ENCODE measurements around the gene HSPA8.

Gene HSPA8

DNA sequence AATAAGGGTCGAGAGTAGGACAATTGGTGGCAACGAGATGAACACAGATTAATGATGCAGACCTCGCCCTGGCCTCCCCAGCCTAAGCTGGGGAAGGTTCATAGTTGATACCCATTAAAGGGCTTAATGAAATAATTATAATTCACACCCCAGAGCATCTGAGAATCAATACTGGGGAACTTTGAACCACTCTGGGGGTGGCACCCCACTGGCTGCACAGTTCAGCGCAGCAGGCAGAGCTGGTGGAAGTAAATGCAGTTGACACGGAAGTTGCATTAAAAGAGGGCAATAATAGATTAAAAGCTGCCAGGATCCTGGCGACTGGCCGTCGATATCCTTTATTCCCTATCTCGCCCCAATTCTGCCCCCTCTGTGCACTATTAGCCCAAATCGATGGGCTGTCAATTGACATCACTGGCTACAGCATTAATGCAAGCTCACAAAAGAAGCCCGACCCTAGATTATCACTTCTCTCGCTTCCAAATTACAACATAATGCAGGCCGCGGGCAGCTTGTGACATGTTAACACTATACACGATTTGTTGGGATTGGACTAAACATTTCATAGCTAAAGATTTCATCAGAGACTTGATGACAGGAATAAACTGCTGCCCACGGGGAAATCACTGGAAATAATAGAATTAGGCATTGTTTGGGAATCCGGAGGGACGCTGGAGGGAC lies 14.5 kb downstream of the HSPA8 start:
- Mint-ChIP-seq H3K9me3 (no peaks in the 10 kb centered on the region), H3K27ac (no peak overlapping the region), H3K27me3 (ENCODE audit: low read depth) (peaks cover 11% of the 10 kb centered on the region), H3K4me3 (no peak overlapping the region), H3K36me3 (ENCODE audit: low read depth) (no peaks in the 10 kb centered on the region), H3K4me1 (ENCODE audit: low read depth) (no peaks in the 10 kb centered on the region)
- DNase-seq (ENCODE audit: low spot score), result no peak

DNA sequence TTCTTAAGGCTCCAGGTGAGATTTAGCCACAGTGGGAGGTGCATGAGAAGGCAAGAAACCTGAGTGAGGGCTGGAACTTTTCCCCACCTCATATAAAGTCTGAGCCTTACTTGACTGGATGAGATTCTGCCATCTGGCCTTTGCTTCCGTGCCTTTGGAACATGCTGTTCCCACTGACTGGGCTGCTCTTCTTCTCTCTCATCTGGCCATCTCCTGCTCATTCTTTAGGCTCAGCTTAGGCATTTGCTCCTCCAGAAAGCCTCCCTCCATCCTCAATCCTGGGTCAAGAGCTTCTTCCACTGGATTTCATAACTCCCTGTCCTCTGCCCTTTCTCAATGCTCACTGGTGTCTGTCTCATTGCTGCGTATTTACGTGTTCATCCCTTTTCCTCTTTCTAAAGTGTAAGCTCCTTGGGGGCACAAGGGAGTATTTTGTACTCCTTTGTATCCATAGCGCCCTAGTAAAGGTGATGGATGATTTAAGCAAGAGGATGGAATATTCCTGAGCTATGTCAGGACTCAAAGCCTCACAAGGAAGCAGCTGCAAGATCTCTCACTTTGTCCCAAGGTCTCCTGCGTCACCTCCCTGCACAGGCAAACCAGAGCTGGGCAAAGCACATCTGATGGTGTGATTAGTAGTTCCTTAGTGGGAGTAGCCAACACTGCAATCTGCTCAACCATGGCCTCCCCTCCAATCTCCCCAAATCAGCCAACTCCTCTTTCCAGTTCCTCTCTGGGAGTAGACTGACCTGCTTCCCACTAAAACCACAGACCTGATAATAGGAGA lies 15.3 kb downstream of the HSPA8 start:
- H3K27ac Mint-ChIP-seq, result no peak overlapping the region
- DNase-seq (ENCODE audit: low spot score), result no peak
- H3K36me3 Mint-ChIP-seq (ENCODE audit: low read depth), result no peaks in the 10 kb centered on the region
- no peaks in the 10 kb centered on the region for H3K4me1 Mint-ChIP-seq (ENCODE audit: low read depth)
- no peaks in the 10 kb centered on the region for H3K9me3 Mint-ChIP-seq
- peaks cover 11% of the 10 kb centered on the region for H3K27me3 Mint-ChIP-seq (ENCODE audit: low read depth)
- H3K4me3 Mint-ChIP-seq, result no peak overlapping the region

DNA sequence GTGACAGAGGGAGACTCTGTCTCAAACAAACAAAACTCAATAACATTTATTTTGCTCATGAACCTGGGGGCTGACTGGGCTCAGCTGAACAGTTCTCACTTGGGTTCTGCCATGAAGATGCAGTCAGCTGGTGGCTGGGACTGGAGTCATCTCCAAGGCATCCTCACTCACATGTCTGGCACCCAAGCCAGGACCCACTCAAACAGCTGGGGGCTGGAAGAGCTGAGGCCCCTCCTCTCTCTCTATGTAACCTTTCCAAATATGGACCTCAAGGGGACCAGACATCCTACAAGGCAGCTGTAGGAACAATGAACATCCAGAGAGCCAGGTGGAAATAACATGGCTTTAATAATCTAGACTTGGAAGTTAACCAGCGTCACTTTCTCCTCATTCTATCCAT lies 16.8 kb downstream of the HSPA8 start:
- Mint-ChIP-seq H3K27me3 (ENCODE audit: low read depth) (peaks cover 11% of the 10 kb centered on the region), H3K9me3 (no peaks in the 10 kb centered on the region), H3K27ac (no peak overlapping the region), H3K36me3 (ENCODE audit: low read depth) (no peaks in the 10 kb centered on the region), H3K4me1 (ENCODE audit: low read depth) (no peaks in the 10 kb centered on the region), H3K4me3 (no peak overlapping the region)
- no peak for DNase-seq (ENCODE audit: low spot score)

DNA sequence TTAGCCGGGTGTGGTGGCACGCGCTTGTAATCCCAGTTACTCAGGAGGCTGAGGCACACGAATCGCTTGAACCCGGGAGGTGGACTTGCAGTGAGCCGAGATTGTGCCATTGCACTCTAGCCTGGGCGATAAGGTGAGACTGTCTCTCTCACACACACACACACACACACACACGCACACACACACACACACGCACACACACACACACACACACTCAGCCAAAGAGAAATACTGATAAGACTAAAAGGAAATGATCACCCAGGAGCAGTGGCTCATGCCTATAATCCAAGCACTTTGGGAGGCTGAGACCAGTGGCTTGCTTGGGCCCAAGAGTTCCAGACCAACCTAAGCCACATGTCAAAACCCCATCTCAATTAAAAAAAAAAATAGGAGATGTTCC lies 20.8 kb downstream of the HSPA8 start:
- Mint-ChIP-seq H3K4me1 (ENCODE audit: low read depth) (no peaks in the 10 kb centered on the region), H3K27ac (no peak overlapping the region), H3K27me3 (ENCODE audit: low read depth) (peaks cover 2% of the 10 kb centered on the region), H3K36me3 (ENCODE audit: low read depth) (no peaks in the 10 kb centered on the region), H3K9me3 (no peaks in the 10 kb centered on the region), H3K4me3 (no peak overlapping the region)
- no peak for DNase-seq (ENCODE audit: low spot score)

DNA sequence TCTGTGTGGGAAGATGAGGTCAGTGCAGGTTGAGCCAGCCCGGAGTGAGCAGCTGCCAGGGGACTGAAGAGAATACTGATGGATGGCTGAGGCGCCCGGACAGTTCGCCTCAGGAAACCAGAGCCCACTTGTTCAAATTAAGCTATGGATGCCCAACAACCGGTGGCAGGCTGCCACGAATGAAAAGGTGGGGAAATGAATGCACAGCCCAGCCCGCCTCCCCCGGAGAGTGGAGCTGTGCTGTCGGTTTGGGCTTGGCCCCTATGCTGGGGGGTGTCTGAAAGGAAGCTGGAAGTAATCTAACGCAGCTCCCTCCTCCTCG lies 21.9 kb downstream of the HSPA8 start:
- Mint-ChIP-seq H3K4me1 (ENCODE audit: low read depth) (no peaks in the 10 kb centered on the region), H3K4me3 (no peak overlapping the region), H3K9me3 (no peaks in the 10 kb centered on the region), H3K27me3 (ENCODE audit: low read depth) (no peaks in the 10 kb centered on the region), H3K27ac (no peak overlapping the region), H3K36me3 (ENCODE audit: low read depth) (no peaks in the 10 kb centered on the region)
- no peak for DNase-seq (ENCODE audit: low spot score)

DNA sequence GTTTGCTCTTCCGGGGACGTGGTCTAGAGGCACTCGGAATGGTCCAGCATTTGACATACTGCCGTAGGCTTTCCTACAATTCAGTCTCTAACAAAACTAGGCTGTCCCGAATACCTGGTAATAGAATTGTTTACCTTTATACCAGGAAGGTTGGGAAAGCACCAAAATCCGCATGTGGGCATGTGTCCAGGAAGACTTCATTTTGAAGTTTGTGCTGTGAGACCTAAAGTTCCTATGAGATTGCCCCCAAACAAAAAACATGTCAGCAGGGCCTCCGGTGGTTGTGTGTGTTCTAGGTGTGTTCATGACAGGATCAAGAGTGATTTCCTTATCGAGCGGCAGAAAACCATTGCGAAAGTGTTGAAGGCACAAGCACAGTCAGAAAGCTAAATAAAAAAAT lies 26.1 kb downstream of the HSPA8 start:
- no peak overlapping the region for H3K4me3 Mint-ChIP-seq
- H3K27me3 Mint-ChIP-seq (ENCODE audit: low read depth), result no peaks in the 10 kb centered on the region
- H3K36me3 Mint-ChIP-seq (ENCODE audit: low read depth), result no peaks in the 10 kb centered on the region
- no peaks in the 10 kb centered on the region for H3K4me1 Mint-ChIP-seq (ENCODE audit: low read depth)
- no peak for DNase-seq (ENCODE audit: low spot score)
- H3K27ac Mint-ChIP-seq, result no peak overlapping the region
- no peaks in the 10 kb centered on the region for H3K9me3 Mint-ChIP-seq

DNA sequence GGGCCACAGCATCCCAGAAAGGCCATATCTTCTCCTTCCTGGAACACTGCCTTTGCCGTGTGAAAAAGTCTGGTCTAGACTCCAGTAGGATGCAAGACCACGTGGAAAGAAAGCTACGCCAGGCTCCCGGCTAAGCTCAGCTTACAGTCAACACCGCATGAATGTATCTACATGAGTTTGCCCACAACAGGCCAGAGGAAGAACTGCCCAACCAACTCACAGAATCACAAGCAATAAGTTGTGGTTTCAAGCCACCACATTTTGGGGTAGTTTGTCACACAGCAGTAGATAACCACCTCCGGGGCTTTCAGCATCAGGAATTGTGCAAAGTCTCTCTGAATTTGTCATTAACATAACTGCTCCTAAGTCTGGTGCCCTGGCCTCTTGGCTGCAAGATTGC lies 27.3 kb downstream of the HSPA8 start:
- Mint-ChIP-seq H3K4me1 (ENCODE audit: low read depth) (no peaks in the 10 kb centered on the region), H3K27ac (no peak overlapping the region), H3K27me3 (ENCODE audit: low read depth) (no peaks in the 10 kb centered on the region), H3K4me3 (no peak overlapping the region), H3K9me3 (no peaks in the 10 kb centered on the region), H3K36me3 (ENCODE audit: low read depth) (no peaks in the 10 kb centered on the region)
- DNase-seq (ENCODE audit: low spot score), result no peak

DNA sequence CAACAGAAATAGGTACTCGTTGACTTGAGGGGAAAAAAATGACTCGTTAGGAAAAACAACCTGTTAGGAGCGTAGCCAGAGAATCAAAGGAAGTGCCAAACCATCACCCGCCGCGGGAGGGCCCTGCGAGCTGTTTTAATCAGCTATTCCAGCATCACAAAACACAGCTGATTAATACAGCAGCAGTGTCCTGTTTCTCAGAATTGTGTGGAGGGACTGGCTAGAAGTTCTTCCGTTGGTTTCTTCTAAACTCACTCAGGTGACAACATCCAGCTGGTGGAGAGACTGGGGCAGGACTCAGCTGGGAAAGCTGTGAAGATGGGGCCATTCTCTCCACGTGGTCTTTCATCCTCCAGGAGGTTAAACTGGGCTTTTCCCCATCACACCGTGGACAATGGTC lies 28.0 kb downstream of the HSPA8 start:
- no peak for DNase-seq (ENCODE audit: low spot score)
- Mint-ChIP-seq H3K27me3 (ENCODE audit: low read depth) (no peaks in the 10 kb centered on the region), H3K36me3 (ENCODE audit: low read depth) (no peaks in the 10 kb centered on the region), H3K4me1 (ENCODE audit: low read depth) (no peaks in the 10 kb centered on the region), H3K4me3 (no peak overlapping the region), H3K27ac (no peak overlapping the region), H3K9me3 (no peaks in the 10 kb centered on the region)

DNA sequence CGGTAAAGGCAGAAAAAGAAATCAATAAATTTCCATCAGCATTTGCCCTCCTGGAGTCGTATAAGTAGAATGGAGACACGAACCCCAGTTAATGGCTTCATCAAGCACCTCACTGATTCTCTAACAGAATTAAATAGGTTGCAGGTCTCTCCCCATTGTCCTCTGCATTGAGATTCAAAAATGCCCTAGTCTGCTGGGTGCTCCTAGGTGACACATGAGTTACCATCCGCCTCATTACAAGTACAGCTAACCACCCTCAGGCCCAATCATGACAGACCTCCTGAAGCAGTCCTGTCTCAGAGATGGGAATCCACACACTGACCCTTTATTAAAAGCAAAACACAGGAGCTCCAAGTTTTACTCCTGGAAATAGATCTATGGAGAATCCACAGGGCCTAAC lies 31.4 kb downstream of the HSPA8 start:
- no peak for DNase-seq (ENCODE audit: low spot score)
- no peak overlapping the region for H3K4me3 Mint-ChIP-seq
- no peaks in the 10 kb centered on the region for H3K27me3 Mint-ChIP-seq (ENCODE audit: low read depth)
- no peaks in the 10 kb centered on the region for H3K4me1 Mint-ChIP-seq (ENCODE audit: low read depth)
- H3K27ac Mint-ChIP-seq, result no peak overlapping the region
- H3K36me3 Mint-ChIP-seq (ENCODE audit: low read depth), result no peaks in the 10 kb centered on the region
- no peaks in the 10 kb centered on the region for H3K9me3 Mint-ChIP-seq

DNA sequence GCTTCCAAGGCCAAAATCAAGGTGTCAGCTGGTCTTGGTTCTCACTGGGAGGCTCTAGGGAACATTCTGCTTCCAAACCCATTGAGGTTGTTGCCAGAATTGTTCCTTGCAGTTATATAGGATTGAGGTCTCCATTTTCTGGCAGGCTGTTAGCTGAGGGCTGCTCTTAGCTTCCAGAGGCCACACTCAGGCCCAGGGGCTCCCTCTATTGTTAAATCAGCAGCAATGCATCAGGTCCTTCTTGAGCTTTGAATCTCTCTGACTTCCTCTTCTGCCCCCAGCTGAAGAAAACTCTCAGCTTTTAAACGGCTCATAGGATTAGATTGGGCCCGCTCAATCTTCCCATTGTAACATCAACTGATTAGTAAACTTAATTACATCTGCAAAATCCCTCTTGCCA lies 41.0 kb downstream of the HSPA8 start:
- Mint-ChIP-seq H3K27ac (no peak overlapping the region), H3K9me3 (no peaks in the 10 kb centered on the region), H3K4me3 (no peak overlapping the region), H3K36me3 (ENCODE audit: low read depth) (no peaks in the 10 kb centered on the region), H3K27me3 (ENCODE audit: low read depth) (peaks cover 14% of the 10 kb centered on the region), H3K4me1 (ENCODE audit: low read depth) (peaks cover 8% of the 10 kb centered on the region)
- DNase-seq (ENCODE audit: low spot score), result no peak

DNA sequence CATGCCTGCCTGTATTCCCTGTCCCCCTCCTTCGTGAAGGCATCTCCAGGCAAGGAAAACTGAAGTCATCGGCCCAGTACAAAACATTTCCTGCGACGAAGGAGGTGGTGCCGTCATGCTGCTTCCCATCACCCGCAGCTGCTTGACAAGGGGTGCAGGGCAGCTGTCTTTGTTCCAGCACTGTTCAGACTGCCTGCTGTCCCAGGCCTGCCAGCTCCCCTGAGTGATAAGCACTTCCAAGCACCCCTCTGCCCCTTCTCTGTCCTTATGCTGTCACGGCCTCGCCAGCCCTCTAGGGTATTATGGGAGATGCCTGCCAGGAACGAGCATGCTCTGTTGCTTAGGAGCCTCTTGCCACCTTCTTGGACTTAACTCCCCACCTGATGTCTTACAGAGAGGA lies 43.2 kb downstream of the HSPA8 start:
- no peak overlapping the region for H3K27ac Mint-ChIP-seq

DNA sequence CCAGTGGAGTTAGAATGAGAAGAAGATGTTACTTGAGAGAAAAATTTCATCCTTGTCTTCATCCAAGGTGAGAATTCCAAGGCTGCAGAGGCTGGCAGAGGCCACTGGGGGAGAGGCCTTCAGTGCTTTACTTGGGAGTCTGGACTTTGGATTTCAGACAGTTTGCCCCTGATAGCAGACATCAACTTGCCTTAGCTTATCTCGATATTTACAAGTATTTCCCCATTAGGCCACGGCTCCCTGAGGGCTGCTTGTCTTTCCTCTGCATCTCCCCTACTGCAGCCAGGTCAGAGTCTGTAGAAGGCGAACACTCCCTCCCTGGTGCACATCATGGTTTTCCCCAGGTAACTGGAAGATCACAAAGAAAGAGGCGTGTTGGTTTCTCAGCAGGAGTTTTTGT lies 50.4 kb downstream of the HSPA8 start:
- Mint-ChIP-seq H3K27me3 (ENCODE audit: low read depth) (peaks cover 5% of the 10 kb centered on the region), H3K9me3 (no peaks in the 10 kb centered on the region), H3K36me3 (ENCODE audit: low read depth) (no peaks in the 10 kb centered on the region), H3K27ac (no peak overlapping the region), H3K4me1 (ENCODE audit: low read depth) (no peaks in the 10 kb centered on the region), H3K4me3 (no peak overlapping the region)
- no peak for DNase-seq (ENCODE audit: low spot score)

More for the DNA sequence above, 43.2 kb downstream of the HSPA8 start:
- no peaks in the 10 kb centered on the region for H3K36me3 Mint-ChIP-seq (ENCODE audit: low read depth)
- H3K27me3 Mint-ChIP-seq (ENCODE audit: low read depth), result peaks cover 15% of the 10 kb centered on the region
- DNase-seq (ENCODE audit: low spot score), result no peak
- H3K9me3 Mint-ChIP-seq, result no peaks in the 10 kb centered on the region
- peaks cover 8% of the 10 kb centered on the region for H3K4me1 Mint-ChIP-seq (ENCODE audit: low read depth)
- H3K4me3 Mint-ChIP-seq, result no peak overlapping the region

Measured in T-helper 2 cell treated with Interferon-gamma antibody and Interleukin-4, amounts not matched to agents 5 μg/mL and 100 μg/mL, for 36 hours (primary cell).